ENCODE measurements around the gene CERT1. TPM values are rescaled to one million over a fixed set of nuclear protein-coding genes. Genes with fewer than 3 reads are reported as not detected.

CERT1 gene
- total and polyA plus RNA-seq, 8 donors, result 49.2 to 72.7 (median 56.9) TPM

DNA sequence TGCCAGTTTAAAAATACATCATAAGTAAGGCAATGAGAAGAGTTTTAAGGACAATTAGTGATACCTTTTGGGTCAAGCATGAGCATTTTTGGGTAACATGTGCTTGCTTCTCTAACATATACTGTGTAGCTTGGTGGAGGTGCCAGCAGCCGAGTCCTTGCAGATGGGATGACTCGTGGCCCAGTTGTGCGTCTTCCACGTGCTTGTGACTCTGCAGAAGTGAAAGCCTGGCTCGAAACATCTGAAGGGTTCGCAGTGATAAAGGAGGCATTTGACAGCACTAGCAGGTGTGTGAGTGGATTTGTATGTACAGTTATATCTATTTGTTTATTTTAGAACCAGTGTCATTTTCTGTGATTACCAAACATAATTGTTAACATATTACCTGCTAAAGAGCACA is 156.2 kb downstream of the CERT1 start:
- no peak overlapping the region for H3K4me3 ChIP-seq
- H3K9me3 ChIP-seq, result no peaks in the 10 kb centered on the region
- TF ChIP-seq, protein P1, sequence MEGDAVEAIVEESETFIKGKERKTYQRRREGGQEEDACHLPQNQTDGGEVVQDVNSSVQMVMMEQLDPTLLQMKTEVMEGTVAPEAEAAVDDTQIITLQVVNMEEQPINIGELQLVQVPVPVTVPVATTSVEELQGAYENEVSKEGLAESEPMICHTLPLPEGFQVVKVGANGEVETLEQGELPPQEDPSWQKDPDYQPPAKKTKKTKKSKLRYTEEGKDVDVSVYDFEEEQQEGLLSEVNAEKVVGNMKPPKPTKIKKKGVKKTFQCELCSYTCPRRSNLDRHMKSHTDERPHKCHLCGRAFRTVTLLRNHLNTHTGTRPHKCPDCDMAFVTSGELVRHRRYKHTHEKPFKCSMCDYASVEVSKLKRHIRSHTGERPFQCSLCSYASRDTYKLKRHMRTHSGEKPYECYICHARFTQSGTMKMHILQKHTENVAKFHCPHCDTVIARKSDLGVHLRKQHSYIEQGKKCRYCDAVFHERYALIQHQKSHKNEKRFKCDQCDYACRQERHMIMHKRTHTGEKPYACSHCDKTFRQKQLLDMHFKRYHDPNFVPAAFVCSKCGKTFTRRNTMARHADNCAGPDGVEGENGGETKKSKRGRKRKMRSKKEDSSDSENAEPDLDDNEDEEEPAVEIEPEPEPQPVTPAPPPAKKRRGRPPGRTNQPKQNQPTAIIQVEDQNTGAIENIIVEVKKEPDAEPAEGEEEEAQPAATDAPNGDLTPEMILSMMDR (IDR thresholded peaks at IDR 0.05), result no peak
- H3K4me1 ChIP-seq, result no peaks in the 10 kb centered on the region
- H3K27me3 ChIP-seq, result no peaks in the 10 kb centered on the region
- peaks cover 5 to 100% of the 10 kb centered on the region in 2 donors for H3K36me3 ChIP-seq
- no peak overlapping the region for H3K27ac ChIP-seq
- ATAC-seq (no peak), DNase-seq (no peak)
- intact Hi-C loops (cut with DNase I), result no loop called here

GRCh38 chr5:75351139-75351926 is 160.1 kb downstream of the CERT1 start:
- TF ChIP-seq, protein P1 (IDR thresholded peaks at IDR 0.05), result no peak
- Histone ChIP-seq H3K4me1 (no peaks in the 10 kb centered on the region), H3K27ac (no peak overlapping the region), H3K27me3 (no peaks in the 10 kb centered on the region), H3K36me3 (peaks cover 5 to 99% of the 10 kb centered on the region in 2 donors), H3K9me3 (no peaks in the 10 kb centered on the region), H3K4me3 (no peak overlapping the region)
- intact Hi-C loops (cut with DNase I), result no loop called here
- DNase-seq (no peak), ATAC-seq (no peak)

DNA sequence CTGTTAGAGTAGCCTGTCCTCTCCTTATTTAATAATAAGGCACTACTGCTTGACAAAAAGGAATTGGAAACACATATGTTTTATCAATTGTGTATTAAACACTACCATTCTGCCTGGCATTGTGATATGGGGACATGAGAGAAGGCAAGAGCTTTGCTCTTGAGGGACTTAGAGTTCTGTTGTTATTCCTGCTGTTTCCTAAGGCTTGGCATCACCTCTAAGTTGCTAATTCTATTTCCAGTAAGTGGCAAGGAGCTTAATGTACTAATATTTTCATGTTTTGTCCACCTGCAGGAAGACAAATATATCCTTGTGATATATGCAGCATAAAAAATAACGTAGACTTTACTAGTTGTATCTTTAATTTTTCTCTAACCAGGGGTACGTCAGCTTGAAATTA is 161.8 kb downstream of the CERT1 start:
- Histone ChIP-seq H3K27me3 (no peaks in the 10 kb centered on the region), H3K27ac (no peak overlapping the region), H3K9me3 (no peaks in the 10 kb centered on the region), H3K4me3 (no peak overlapping the region), H3K36me3 (peaks cover 3 to 99% of the 10 kb centered on the region in 2 donors), H3K4me1 (no peaks in the 10 kb centered on the region)
- intact Hi-C loops (cut with DNase I), result no loop called here
- TF ChIP-seq, protein P1 (IDR thresholded peaks at IDR 0.05), result no peak
- DNase-seq (no peak), ATAC-seq (no peak)

GRCh38 chr5:75348241-75348640 is 163.2 kb downstream of the CERT1 start:
- DNase-seq, result no peak
- Histone ChIP-seq H3K4me1 (no peaks in the 10 kb centered on the region), H3K4me3 (no peak overlapping the region), H3K27me3 (no peaks in the 10 kb centered on the region), H3K9me3 (no peaks in the 10 kb centered on the region), H3K36me3 (peaks cover 0 to 99% of the 10 kb centered on the region in 2 donors), H3K27ac (no peak overlapping the region)
- TF ChIP-seq, protein P1 (IDR thresholded peaks at IDR 0.05), result no peak
- no peak for ATAC-seq
- intact Hi-C loops (cut with DNase I), result no loop called here

DNA sequence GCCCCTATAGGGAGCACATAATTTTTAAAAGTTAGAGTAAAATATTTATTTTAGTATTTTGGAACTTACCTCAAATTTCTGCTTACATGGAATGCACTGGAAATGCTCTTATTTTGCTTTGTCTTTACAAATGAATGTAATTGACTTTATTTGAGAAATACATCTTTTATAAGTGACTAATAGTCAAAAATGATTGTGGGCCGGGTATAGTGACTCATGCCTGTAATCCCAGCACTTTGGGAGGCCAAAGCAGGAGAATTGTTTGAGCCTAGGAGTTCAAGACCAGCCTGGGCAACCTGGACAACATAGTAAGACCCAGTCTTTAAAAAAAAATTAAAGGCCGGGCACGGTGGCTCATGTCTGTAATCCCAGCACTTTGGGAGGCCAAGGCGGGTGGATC is 168.6 kb downstream of the CERT1 start:
- H3K27me3 ChIP-seq, result no peaks in the 10 kb centered on the region
- ATAC-seq (no peak), DNase-seq (no peak)
- H3K4me3 ChIP-seq, result no peak overlapping the region
- H3K4me1 ChIP-seq, result peaks cover 0 to 36% of the 10 kb centered on the region in 2 donors
- intact Hi-C loops (cut with DNase I), result no loop called here
- no peak overlapping the region for H3K27ac ChIP-seq
- peaks cover 0 to 51% of the 10 kb centered on the region in 2 donors for H3K36me3 ChIP-seq
- TF ChIP-seq, protein P1 (IDR thresholded peaks at IDR 0.05), result no peak
- no peaks in the 10 kb centered on the region for H3K9me3 ChIP-seq

Data from left lung (tissue), 10 donors.